Thyroid gland (tissue), 4 donors: ENCODE data around the gene FSIP1.

ENCODE experiments used
- POLR2A ChIP-seq, 2 donors: fragments of 450-650 bp; IDR thresholded peaks; one replicate each; pipeline ENCODE4 v1.6.1; 2017; ENCODE audit warnings: antibody characterized with exemption in 2 of 2, mild to moderate bottlenecking in 2 of 2, moderate library complexity in 1 of 2
- TF ChIP-seq, protein P1 (sequence below), 6 experiments: fragments of 200-600 bp in 3 of 6; fragments of 450-650 bp in 3 of 6; sonication (generic) in 3 of 6; IDR thresholded peaks; one replicate each; pipeline ENCODE4 v1.5.1; 2016 to 2019; ENCODE audit warnings: antibody characterized with exemption in 6 of 6, mild to moderate bottlenecking in 2 of 6, inconsistent platforms in 1 of 6, moderate library complexity in 1 of 6

DNA sequence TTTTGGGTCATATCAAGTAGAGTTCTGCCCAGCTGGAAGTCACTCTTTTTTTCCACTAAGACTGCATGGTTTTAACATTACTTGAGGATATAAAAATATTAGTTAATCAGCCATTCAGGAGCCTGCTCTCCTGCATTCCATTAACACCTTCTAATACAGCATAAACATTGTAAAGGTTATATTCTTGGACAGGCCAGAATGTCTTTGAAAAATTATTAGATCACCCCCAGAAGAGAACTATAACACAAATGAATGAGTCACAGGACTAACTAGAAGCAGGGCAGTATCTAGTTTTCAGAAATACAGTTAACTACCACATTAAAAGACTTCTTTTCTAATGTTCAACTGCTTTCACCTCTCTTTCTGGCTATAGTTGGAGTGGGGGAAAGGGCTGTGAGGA, 120.9 kb downstream of the FSIP1 start:
- TF ChIP-seq, protein P1, sequence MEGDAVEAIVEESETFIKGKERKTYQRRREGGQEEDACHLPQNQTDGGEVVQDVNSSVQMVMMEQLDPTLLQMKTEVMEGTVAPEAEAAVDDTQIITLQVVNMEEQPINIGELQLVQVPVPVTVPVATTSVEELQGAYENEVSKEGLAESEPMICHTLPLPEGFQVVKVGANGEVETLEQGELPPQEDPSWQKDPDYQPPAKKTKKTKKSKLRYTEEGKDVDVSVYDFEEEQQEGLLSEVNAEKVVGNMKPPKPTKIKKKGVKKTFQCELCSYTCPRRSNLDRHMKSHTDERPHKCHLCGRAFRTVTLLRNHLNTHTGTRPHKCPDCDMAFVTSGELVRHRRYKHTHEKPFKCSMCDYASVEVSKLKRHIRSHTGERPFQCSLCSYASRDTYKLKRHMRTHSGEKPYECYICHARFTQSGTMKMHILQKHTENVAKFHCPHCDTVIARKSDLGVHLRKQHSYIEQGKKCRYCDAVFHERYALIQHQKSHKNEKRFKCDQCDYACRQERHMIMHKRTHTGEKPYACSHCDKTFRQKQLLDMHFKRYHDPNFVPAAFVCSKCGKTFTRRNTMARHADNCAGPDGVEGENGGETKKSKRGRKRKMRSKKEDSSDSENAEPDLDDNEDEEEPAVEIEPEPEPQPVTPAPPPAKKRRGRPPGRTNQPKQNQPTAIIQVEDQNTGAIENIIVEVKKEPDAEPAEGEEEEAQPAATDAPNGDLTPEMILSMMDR (IDR thresholded peaks at IDR 0.05) = no peak
- TF ChIP-seq POLR2A (IDR thresholded peaks at IDR 0.05) = no peak
